BJ (cell line): Measurements from ENCODE around the gene GRM7. TPM values are rescaled to one million over a fixed set of nuclear protein-coding genes. Genes with fewer than 3 reads are reported as not detected.

Experiments
- CTCF ChIA-PET: fragments of 350-600 bp; formaldehyde crosslinking; extraction: SDS; loops from one replicate; lab custom pipeline; 2021; ENCODE audit warnings: antibody characterized with exemption, inconsistent platforms; lab: Yijun Ruan, JAX
- POLR2A ChIA-PET: fragments of 300-600 bp; sonication (Branson Sonifier 250); formaldehyde crosslinking; extraction: SDS; loops from one replicate; lab custom pipeline; 2021; ENCODE audit warnings: antibody characterized with exemption; lab: Charles Lee
- DNase-seq: peaks from one replicate; pipeline ENCODE4 v3.0.0-alpha.2; 2011; ENCODE audit warnings: low read depth
- H3K27me3 ChIP-seq: 2 replicates; pipeline ENCODE4 v1.6.0; 2011; ENCODE audit warnings: low read length; ENCODE audit not compliant: control insufficient read depth, insufficient read depth
- H3K36me3 ChIP-seq: 2 replicates; pipeline ENCODE4 v1.5.1; 2011; ENCODE audit warnings: low read length; ENCODE audit not compliant: control insufficient read depth, insufficient read depth
- H3K4me3 ChIP-seq: 2 replicates; pipeline ENCODE4 v1.5.1; 2011; ENCODE audit warnings: low read depth, mild to moderate bottlenecking, control low read depth, low read length
- CTCF ChIP-seq: IDR thresholded peaks from 2 replicates; pipeline ENCODE4 v1.5.1; 2011; ENCODE audit warnings: low read depth, mild to moderate bottlenecking, control low read depth, inconsistent platforms, low read length, moderate library complexity; ENCODE audit not compliant: insufficient read depth
- polyA plus RNA-seq: library from polyadenylated mRNA; depleted of rRNA; stranded (reverse); fragments of >200 nt; gene quantifications from 2 replicates; pipeline ENCODE4 v1.2.3, GENCODE V29; 2011

Gene GRM7
- polyA plus RNA-seq, 1 experiment: not detected

DNA sequence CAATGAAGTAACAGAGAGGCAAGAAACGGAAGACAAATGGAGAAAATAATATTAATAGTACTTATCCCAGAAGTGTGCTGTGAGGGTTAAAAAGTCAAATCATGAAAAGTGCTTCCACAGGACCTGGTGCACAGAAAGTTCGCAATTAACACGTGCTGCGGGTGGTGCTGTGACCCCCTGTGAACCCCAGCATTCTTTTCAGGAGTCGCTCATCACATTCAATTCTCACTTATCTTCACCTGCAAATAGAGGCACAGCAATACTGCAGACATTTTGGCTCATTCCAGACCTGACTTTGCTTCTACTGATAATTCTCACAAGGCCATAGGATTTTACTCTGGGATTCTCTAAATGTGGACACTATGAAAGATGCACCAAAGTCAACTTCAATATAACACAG is 584.4 kb downstream of the GRM7 start:
- TF ChIP-seq CTCF: no peak
- CTCF ChIA-PET: no interaction called here
- Histone ChIP-seq H3K36me3 (no peaks in the 10 kb centered on the region), H3K4me3 (no peak overlapping the region), H3K27me3 (no peaks in the 10 kb centered on the region)
- POLR2A ChIA-PET: no interaction called here
- no peak for DNase-seq

GRCh38 chr3:7447197-7447769 is 586.4 kb downstream of the GRM7 start:
- Histone ChIP-seq H3K36me3 (no peaks in the 10 kb centered on the region), H3K4me3 (no peak overlapping the region), H3K27me3 (no peaks in the 10 kb centered on the region)
- no peak for DNase-seq
- POLR2A ChIA-PET: no interaction called here
- no peak for TF ChIP-seq CTCF
- CTCF ChIA-PET: no interaction called here

- no peak for TF ChIP-seq CTCF
- ChIA-PET CTCF (no interaction called here), POLR2A (no interaction called here)
- H3K27me3 ChIP-seq: no peaks in the 10 kb centered on the region
- DNase-seq: no peak
- H3K4me3 ChIP-seq: no peak overlapping the region
- no peaks in the 10 kb centered on the region for H3K36me3 ChIP-seq
Measured at GRCh38 chr3:7456386-7456785, 595.5 kb downstream of the GRM7 start.

DNA sequence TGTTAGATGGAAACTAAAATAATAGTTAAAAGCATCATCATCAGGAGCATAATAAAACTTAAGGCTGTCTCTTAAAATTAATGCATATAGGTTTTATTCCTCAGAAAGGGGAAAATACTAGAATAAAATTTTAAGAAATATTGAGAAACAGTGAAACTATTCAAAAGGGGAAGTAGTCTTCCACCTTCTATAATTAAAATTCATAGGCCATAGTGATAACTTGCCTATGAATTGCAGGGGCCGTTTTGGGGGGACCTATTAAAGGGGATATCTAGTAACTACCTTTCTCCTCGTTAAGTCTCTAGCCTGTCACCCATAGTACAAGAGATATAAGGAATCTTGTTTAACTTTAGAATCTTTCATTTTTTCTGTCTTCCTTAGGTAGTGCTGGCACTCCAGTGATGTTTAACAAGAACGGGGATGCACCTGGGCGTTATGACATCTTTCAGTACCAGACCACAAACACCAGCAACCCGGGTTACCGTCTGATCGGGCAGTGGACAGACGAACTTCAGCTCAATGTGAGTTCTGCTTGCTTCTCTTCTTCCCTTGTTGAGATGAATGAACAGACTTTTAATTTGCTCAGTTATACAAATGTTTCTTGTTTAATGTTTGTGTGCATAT is 600.4 kb downstream of the GRM7 start:
- no peaks in the 10 kb centered on the region for H3K36me3 ChIP-seq
- H3K4me3 ChIP-seq: no peak overlapping the region
- H3K27me3 ChIP-seq: no peaks in the 10 kb centered on the region
- POLR2A ChIA-PET: no interaction called here
- CTCF ChIA-PET: no interaction called here
- TF ChIP-seq CTCF: no peak
- no peak for DNase-seq

DNA sequence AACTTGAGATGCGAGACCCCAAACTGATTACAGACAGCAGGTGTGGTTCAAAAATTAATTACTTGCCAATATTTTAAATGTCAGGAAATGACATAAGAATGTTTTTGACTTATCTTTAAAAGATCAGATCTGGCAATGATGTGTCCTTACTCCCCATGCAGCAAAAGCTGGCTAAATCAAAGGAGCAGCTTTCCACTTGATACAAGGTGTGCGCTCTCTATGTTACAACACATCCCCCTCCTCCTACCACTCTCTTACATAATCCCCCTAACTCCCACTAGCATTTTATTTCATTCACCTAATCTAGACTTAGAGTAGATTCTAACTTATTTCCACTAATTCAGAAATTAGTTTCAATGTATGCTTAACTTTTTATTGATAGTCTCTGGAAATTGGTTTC is 609.0 kb downstream of the GRM7 start:
- ChIA-PET POLR2A (no interaction called here), CTCF (no interaction called here)
- no peak for TF ChIP-seq CTCF
- H3K27me3 ChIP-seq: no peaks in the 10 kb centered on the region
- DNase-seq: no peak
- H3K36me3 ChIP-seq: no peaks in the 10 kb centered on the region
- H3K4me3 ChIP-seq: no peak overlapping the region
